22Rv1 (cell line): Measurements from ENCODE around the gene GAS7.

Experiments used
- CTCF ChIP-seq: fragments of 450-650 bp; IDR thresholded peaks from 2 replicates; pipeline ENCODE4 v1.5.1; 2017; ENCODE audit warnings: mild to moderate bottlenecking
- ZFX ChIP-seq: fragments of 450-650 bp; IDR thresholded peaks from 2 replicates; pipeline ENCODE4 v1.6.1; 2017; ENCODE audit warnings: antibody characterized with exemption, borderline replicate concordance

- no peak for TF ChIP-seq CTCF
- TF ChIP-seq ZFX, result no peak
Measured at GRCh38 chr17:10063730-10064241, 134.6 kb downstream of the GAS7 start.
